ENCODE measurements around the gene INPP5A. TPM values are rescaled to one million over a fixed set of nuclear protein-coding genes. Genes with fewer than 3 reads are reported as not detected.

The INPP5A gene
- total RNA-seq, 1 donor from 2014 or later, result 36.3 TPM

DNA sequence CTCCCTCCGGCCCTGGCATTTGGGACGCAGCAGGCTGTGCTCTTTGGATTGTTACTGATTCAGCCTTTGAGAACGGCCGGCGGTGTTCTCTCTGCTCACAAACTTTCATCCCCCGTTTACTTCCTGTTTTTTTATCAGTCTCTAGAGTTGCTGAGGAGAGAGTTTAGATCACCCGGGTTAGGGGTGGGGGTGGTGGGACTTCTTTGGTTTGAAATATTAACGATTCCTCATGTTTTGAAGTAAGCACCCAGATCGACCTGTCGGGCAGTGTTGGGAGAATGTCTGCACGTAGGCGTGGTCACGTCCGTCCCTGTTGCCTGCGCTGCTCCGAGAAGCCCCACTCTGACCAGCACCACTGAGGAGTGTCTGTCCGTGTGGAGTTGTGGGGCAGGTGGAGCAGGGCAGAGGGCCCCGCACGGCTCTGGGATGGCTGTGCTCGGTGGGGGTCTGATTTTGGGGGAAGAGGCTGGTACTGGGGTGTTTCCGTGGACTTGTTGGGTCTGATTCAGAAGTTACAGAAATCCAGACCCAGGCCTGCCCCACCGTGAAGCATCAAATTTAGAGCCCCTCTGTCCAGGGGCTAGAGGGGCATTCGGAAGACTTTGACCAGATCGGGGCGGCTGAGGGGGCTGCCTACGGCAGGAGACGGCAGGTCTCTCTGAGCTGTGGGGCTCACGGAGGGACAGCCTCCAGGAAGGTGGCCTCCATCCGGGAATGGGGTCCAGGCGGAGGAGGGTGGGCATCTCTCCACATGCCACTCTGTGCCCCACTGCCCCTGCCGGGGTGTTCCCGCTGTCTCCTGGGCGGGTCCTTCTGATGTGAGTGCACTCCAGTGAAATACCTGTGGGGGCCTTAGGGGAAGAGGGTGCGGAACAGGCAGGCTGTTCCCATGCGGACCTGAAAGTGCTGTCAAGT, 7.4 kb downstream of the INPP5A start:
- no peaks in the 10 kb centered on the region for H3K36me3 Mint-ChIP-seq (ENCODE audit: unreplicated experiment)
- no peaks in the 10 kb centered on the region for H3K27me3 Mint-ChIP-seq (ENCODE audit: unreplicated experiment)
- peaks cover 4% of the 10 kb centered on the region for H3K9me3 Mint-ChIP-seq (ENCODE audit: unreplicated experiment)
- no peak overlapping the region for H3K27ac Mint-ChIP-seq (ENCODE audit: unreplicated experiment)
- H3K4me1 Mint-ChIP-seq (ENCODE audit: low read depth, unreplicated experiment), result peaks cover 19% of the 10 kb centered on the region
- H3K4me3 Mint-ChIP-seq (ENCODE audit: unreplicated experiment), result no peak overlapping the region
- TF ChIP-seq, protein P1, sequence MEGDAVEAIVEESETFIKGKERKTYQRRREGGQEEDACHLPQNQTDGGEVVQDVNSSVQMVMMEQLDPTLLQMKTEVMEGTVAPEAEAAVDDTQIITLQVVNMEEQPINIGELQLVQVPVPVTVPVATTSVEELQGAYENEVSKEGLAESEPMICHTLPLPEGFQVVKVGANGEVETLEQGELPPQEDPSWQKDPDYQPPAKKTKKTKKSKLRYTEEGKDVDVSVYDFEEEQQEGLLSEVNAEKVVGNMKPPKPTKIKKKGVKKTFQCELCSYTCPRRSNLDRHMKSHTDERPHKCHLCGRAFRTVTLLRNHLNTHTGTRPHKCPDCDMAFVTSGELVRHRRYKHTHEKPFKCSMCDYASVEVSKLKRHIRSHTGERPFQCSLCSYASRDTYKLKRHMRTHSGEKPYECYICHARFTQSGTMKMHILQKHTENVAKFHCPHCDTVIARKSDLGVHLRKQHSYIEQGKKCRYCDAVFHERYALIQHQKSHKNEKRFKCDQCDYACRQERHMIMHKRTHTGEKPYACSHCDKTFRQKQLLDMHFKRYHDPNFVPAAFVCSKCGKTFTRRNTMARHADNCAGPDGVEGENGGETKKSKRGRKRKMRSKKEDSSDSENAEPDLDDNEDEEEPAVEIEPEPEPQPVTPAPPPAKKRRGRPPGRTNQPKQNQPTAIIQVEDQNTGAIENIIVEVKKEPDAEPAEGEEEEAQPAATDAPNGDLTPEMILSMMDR (IDR thresholded peaks at IDR 0.05; ENCODE audit: partially characterized antibody, unreplicated experiment), result no peak
- no peak for DNase-seq

DNA sequence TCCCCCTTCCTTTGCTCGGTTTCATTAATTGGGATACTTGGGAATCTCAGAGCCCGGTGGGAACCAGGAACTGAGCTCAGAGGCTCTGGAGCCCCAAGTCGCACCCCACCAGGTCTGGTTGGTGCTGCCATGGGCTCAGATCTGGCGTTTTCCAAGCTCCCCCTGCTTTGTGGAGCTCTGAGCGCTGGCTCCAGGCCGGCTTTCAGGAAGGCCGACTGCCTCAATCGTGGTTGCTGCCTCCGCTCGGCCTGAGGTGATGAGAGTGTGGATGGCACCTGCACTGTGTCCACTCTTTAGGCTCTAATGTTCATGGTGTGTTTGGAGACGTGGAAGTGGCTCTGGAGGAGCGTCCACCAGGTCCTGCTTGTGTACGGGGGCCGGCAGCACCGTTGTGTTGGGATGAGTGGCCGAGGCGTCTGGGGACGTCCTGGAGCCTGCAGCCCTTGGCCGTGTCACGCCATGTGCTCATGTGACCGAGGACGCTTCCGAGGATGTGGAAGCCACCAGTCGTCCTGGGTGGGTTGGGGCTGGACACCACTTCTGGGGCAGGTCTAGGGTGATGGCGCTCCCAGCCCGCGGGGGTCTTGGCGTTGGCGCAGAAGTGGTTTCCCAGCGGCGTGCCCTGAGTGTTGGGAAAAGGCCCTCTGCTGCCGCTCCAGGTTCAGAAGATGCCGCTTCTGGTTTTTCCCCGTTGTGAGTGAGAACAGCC, 8.2 kb downstream of the INPP5A start:
- TF ChIP-seq, protein P1 (IDR thresholded peaks at IDR 0.05; ENCODE audit: partially characterized antibody, unreplicated experiment), result no peak
- peaks cover 4% of the 10 kb centered on the region for H3K9me3 Mint-ChIP-seq (ENCODE audit: unreplicated experiment)
- H3K4me1 Mint-ChIP-seq (ENCODE audit: low read depth, unreplicated experiment), result peaks cover 12% of the 10 kb centered on the region
- H3K36me3 Mint-ChIP-seq (ENCODE audit: unreplicated experiment), result no peaks in the 10 kb centered on the region
- H3K27ac Mint-ChIP-seq (ENCODE audit: unreplicated experiment), result no peak overlapping the region
- no peak overlapping the region for H3K4me3 Mint-ChIP-seq (ENCODE audit: unreplicated experiment)
- no peak for DNase-seq
- H3K27me3 Mint-ChIP-seq (ENCODE audit: unreplicated experiment), result no peaks in the 10 kb centered on the region

DNA sequence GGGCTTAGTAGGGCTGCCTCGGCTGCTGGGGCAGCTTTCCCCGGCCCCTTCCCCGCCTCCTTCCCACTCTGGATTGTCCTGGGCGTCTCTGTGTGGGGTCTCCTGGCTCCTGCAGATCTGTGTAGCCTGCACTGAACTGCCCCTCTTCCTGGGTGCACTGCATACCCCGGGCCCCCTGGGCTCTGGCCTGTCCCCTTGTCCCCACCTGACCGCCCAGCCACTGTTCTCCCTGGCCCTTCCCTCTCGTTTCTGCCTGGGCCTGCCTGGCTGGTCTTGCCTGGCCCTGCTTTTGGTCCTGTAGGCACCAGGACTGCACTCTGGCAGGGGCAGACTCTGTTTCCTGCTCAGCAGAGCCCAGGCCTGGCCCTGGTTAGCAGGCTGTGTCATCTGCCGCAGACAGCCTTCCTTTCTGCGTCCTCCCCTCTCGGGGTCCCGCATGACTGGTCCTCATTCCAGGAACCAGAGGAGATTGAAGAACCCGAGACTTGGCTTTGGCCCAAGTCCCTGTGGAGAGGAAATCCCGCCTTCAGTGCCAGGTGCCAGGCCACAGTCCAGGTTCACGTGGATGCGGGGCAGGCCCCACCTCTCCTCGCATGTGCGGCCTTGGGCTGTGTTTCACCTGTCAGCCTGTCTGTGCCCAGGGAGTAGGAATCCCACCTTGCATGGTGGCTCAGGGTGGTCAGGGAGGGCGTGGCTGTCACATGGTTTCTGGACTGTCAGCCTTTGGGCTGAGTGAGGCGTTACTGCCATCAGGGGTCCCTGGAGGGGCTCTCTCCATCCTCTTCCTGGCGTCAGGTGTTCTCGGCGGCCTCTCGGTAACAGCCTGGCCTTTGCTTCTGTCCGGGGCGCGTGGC, 9.2 kb downstream of the INPP5A start:
- no peak overlapping the region for H3K4me3 Mint-ChIP-seq (ENCODE audit: unreplicated experiment)
- peaks cover 3% of the 10 kb centered on the region for H3K9me3 Mint-ChIP-seq (ENCODE audit: unreplicated experiment)
- H3K27me3 Mint-ChIP-seq (ENCODE audit: unreplicated experiment), result no peaks in the 10 kb centered on the region
- TF ChIP-seq, protein P1 (IDR thresholded peaks at IDR 0.05; ENCODE audit: partially characterized antibody, unreplicated experiment), result no peak
- no peak overlapping the region for H3K27ac Mint-ChIP-seq (ENCODE audit: unreplicated experiment)
- peaks cover 5% of the 10 kb centered on the region for H3K4me1 Mint-ChIP-seq (ENCODE audit: low read depth, unreplicated experiment)
- H3K36me3 Mint-ChIP-seq (ENCODE audit: unreplicated experiment), result no peaks in the 10 kb centered on the region
- no peak for DNase-seq

DNA sequence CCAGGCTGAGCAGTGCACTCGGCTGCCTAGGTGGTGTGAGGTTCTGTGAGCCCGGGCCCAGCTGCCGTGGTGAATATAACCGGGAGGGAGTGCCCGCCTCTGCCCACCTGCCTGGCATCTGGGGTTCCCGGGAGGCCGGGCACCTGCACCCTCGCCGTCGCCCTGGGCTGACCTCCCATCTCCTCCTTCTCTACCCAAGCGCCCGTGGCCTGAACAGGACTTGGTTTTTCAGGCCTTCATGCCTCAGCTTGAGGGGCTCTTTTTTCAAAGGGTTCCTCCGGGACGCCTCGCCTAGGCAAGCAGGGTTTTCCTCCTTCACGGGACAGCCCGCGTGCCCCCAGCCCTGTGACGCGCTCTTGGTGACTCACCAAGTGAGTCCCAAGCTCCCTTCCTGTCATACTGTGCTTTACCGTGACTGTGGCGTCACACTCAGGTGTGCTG, 9.9 kb downstream of the INPP5A start:
- H3K36me3 Mint-ChIP-seq (ENCODE audit: unreplicated experiment), result no peaks in the 10 kb centered on the region
- H3K27me3 Mint-ChIP-seq (ENCODE audit: unreplicated experiment), result no peaks in the 10 kb centered on the region
- TF ChIP-seq, protein P1 (IDR thresholded peaks at IDR 0.05; ENCODE audit: partially characterized antibody, unreplicated experiment), result no peak
- H3K4me3 Mint-ChIP-seq (ENCODE audit: unreplicated experiment), result no peak overlapping the region
- H3K4me1 Mint-ChIP-seq (ENCODE audit: low read depth, unreplicated experiment), result peaks cover 4% of the 10 kb centered on the region
- no peak for DNase-seq
- H3K9me3 Mint-ChIP-seq (ENCODE audit: unreplicated experiment), result peaks cover 3% of the 10 kb centered on the region
- no peak overlapping the region for H3K27ac Mint-ChIP-seq (ENCODE audit: unreplicated experiment)
